K562 (cell line): ENCODE results near the gene NRP1. TPM values are rescaled to one million over a fixed set of nuclear protein-coding genes. Genes with fewer than 3 reads are reported as not detected.

Source experiments
- NR1H2 ChIP-seq: sonication (generic); formaldehyde crosslinking; IDR thresholded peaks from 2 replicates; pipeline ENCODE4 v1.4.0; 2020; ENCODE audit warnings: mild to moderate bottlenecking, missing genetic modification reagents
- POLR3A ChIP-seq: IDR thresholded peaks from 2 replicates; pipeline ENCODE4 v1.6.1; 2011; ENCODE audit warnings: borderline replicate concordance, mild to moderate bottlenecking, moderate library complexity; ENCODE audit not compliant: insufficient read length, insufficient read depth; ENCODE audit errors: extremely low read depth
- polyA plus RNA-seq, 8 experiments: library from polyadenylated mRNA; depleted of rRNA in 4 of 8; stranded (reverse) in 5 of 8; unstranded in 3 of 8; fragments of >200 nt; fragmentation: Nextera tagmentation in 2 of 8; fragmentation: Illumina TruSeq in 1 of 8; extraction: Ambion mirVana in 2 of 8; extraction: Trizol in 1 of 8; gene quantifications; 2 replicates each; pipeline versions ENCODE4 v1.2.1 to v1.2.3, GENCODE V29; 2011 to 2014; ENCODE audit warnings: inconsistent platforms in 1 of 8, missing spikeins in 1 of 8
- total RNA-seq, 7 experiments: library from RNA; depleted of rRNA in 6 of 7; stranded (reverse); fragments of >200 nt in 6 of 7; fragmentation: Illumina TruSeq in 2 of 7; extraction: Trizol in 2 of 7; gene quantifications; 2 replicates each; pipeline versions ENCODE4 v1.2.1 to v1.2.3, GENCODE V29; 2011 to 2021; ENCODE audit warnings: low replicate concordance in 1 of 7
- TF ChIP-seq, protein P1 (sequence below), 2 experiments: fragments of 200-800 bp in 1 of 2; sonication (Bioruptor generic) in 1 of 2; sonication (generic) in 1 of 2; formaldehyde crosslinking in 1 of 2; IDR thresholded peaks in 1 of 2; conservative IDR thresholded peaks in 1 of 2; 2 replicates each; pipeline versions ENCODE4 v1.5.0 to v1.6.1; 2016 to 2020; ENCODE audit warnings: missing compliant biosample characterization in 1 of 2, missing genetic modification characterization in 1 of 2, missing genetic modification reagents in 1 of 2
- TF ChIP-seq, protein P2 (sequence below): sonication (generic); formaldehyde crosslinking; IDR thresholded peaks from 2 replicates; pipeline ENCODE4 v1.8.1; 2023; ENCODE audit warnings: missing genetic modification reagents, mild to moderate bottlenecking, borderline replicate concordance

NRP1 gene
- total and polyA plus RNA-seq, 9 of the 15 experiments (the other 6 are each of a cell fraction or from before 2014, with no cell fraction given), result 0.01 to 0.38 (median 0.04) TPM; not detected in 5

DNA sequence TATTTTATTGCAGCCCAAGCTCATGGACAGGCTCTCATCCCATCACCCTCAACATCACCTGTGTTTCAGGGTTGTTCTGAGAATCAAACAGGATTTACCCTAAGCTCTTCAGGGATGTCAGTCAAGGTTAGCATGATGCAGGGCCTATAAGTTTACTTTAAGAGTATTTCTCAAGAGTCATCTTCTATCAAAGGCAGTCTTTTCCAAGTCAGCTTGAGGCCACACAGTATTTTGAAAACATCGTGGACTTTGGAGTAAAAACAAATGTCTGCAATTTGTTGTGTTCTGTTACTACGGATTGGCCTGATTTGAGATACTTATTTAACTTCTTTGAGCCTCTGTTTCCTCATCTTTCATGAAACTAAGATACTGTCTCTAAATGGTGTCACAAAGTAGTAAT is 42.0 kb upstream of the NRP1 start (continued):
- TF ChIP-seq, protein P1, sequence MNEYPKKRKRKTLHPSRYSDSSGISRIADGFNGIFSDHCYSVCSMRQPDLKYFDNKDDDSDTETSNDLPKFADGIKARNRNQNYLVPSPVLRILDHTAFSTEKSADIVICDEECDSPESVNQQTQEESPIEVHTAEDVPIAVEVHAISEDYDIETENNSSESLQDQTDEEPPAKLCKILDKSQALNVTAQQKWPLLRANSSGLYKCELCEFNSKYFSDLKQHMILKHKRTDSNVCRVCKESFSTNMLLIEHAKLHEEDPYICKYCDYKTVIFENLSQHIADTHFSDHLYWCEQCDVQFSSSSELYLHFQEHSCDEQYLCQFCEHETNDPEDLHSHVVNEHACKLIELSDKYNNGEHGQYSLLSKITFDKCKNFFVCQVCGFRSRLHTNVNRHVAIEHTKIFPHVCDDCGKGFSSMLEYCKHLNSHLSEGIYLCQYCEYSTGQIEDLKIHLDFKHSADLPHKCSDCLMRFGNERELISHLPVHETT (CRISPR knock-in tag; conservative IDR thresholded peaks at IDR 0.05 in 1 of 2, IDR thresholded peaks at IDR 0.05 in 1 of 2), result no peak
- TF ChIP-seq, protein P2, sequence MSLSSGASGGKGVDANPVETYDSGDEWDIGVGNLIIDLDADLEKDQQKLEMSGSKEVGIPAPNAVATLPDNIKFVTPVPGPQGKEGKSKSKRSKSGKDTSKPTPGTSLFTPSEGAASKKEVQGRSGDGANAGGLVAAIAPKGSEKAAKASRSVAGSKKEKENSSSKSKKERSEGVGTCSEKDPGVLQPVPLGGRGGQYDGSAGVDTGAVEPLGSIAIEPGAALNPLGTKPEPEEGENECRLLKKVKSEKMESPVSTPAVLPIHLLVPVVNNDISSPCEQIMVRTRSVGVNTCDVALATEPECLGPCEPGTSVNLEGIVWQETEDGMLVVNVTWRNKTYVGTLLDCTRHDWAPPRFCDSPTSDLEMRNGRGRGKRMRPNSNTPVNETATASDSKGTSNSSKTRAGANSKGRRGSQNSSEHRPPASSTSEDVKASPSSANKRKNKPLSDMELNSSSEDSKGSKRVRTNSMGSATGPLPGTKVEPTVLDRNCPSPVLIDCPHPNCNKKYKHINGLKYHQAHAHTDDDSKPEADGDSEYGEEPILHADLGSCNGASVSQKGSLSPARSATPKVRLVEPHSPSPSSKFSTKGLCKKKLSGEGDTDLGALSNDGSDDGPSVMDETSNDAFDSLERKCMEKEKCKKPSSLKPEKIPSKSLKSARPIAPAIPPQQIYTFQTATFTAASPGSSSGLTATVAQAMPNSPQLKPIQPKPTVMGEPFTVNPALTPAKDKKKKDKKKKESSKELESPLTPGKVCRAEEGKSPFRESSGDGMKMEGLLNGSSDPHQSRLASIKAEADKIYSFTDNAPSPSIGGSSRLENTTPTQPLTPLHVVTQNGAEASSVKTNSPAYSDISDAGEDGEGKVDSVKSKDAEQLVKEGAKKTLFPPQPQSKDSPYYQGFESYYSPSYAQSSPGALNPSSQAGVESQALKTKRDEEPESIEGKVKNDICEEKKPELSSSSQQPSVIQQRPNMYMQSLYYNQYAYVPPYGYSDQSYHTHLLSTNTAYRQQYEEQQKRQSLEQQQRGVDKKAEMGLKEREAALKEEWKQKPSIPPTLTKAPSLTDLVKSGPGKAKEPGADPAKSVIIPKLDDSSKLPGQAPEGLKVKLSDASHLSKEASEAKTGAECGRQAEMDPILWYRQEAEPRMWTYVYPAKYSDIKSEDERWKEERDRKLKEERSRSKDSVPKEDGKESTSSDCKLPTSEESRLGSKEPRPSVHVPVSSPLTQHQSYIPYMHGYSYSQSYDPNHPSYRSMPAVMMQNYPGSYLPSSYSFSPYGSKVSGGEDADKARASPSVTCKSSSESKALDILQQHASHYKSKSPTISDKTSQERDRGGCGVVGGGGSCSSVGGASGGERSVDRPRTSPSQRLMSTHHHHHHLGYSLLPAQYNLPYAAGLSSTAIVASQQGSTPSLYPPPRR (CRISPR knock-in tag), result no peak
- no peak for TF ChIP-seq POLR3A
- TF ChIP-seq NR1H2, result no peak
- TF ChIP-seq, all 486 proteins: peak for 0
